B cell (primary cell): ENCODE results near the gene CHIA. TPM values are rescaled to one million over a fixed set of nuclear protein-coding genes. Genes with fewer than 3 reads are reported as not detected.

Experiments
- ATAC-seq: fragments of 200-7000 bp; cut with Tn5 transposase; one replicate; pipeline ENCODE4 v1.10.0; 2021; ENCODE audit warnings: low read depth, mild to moderate bottlenecking, moderate number of reproducible peaks, moderate library complexity
- CTCF ChIA-PET: fragments of 350-600 bp; sonication (Branson Sonifier 250); formaldehyde crosslinking; loops from one replicate; lab custom pipeline; 2021; ENCODE audit warnings: antibody characterized with exemption, inconsistent platforms; lab: Charles Lee
- POLR2A ChIA-PET: fragments of 350-600 bp; sonication (Branson Sonifier 250); formaldehyde crosslinking; loops from one replicate; lab custom pipeline; 2021; ENCODE audit warnings: antibody characterized with exemption; lab: Charles Lee
- DNase-seq: peaks from one replicate; pipeline ENCODE4 v3.0.0; 2013
- H2AFZ ChIP-seq: 2 replicates; pipeline ENCODE4 v1.6.1; 2012; ENCODE audit warnings: mild to moderate bottlenecking, low read depth, low read length; ENCODE audit not compliant: insufficient read depth, poor library complexity, severe bottlenecking
- H3K27ac ChIP-seq, 2 donors: 1 replicate in 1 of 2; 2 replicates in 1 of 2; pipeline ENCODE4 v1.5.1; 2012 to 2013; ENCODE audit warnings: low read length in 2 of 2, mild to moderate bottlenecking in 2 of 2, moderate library complexity in 1 of 2
- H3K27me3 ChIP-seq, 4 experiments: fragments of 200-600 bp in 1 of 4; sonication (generic) in 1 of 4; replicated peaks in 1 of 4; 1 replicate in 2 of 4; 2 replicates in 2 of 4; pipeline versions ENCODE4 v1.6.1 to v1.7.0; 2013 to 2016; ENCODE audit warnings: low read length in 3 of 4, mild to moderate bottlenecking in 2 of 4, mixed read lengths in 1 of 4, moderate library complexity in 1 of 4; ENCODE audit not compliant: insufficient read depth in 4 of 4, control insufficient read depth in 3 of 4; ENCODE audit errors: control extremely low read depth in 1 of 4
- H3K36me3 ChIP-seq, 2 experiments: replicated peaks in 1 of 2; 1 replicate in 1 of 2; 2 replicates in 1 of 2; pipeline versions ENCODE4 v1.6.1 to v1.7.1; 2013; ENCODE audit warnings: low read length in 1 of 2; ENCODE audit not compliant: insufficient read depth in 2 of 2, control insufficient read depth in 1 of 2; ENCODE audit errors: control extremely low read depth in 1 of 2, extremely low read depth in 1 of 2
- H3K4me1 ChIP-seq, 2 donors: fragments of 200-600 bp in 1 of 2; sonication (generic) in 1 of 2; 1 replicate in 1 of 2; 2 replicates in 1 of 2; pipeline versions ENCODE4 v1.5.1 to v1.6.1; 2013 to 2017; ENCODE audit warnings: low read length in 2 of 2; ENCODE audit not compliant: control insufficient read depth in 2 of 2, insufficient read depth in 2 of 2
- H3K4me2 ChIP-seq: replicated peaks from 2 replicates; pipeline ENCODE3; 2012; ENCODE audit warnings: mild to moderate bottlenecking, low read depth, low read length; ENCODE audit not compliant: poor library complexity, severe bottlenecking
- H3K4me3 ChIP-seq, 5 experiments: fragments of 200-600 bp in 1 of 5; sonication (generic) in 1 of 5; 1 replicate in 3 of 5; 2 replicates in 2 of 5; pipeline versions ENCODE4 v1.5.1 to v1.7.0; 2011 to 2016; ENCODE audit warnings: low read length in 4 of 5, mild to moderate bottlenecking in 4 of 5, low read depth in 2 of 5, control low read depth in 1 of 5, moderate library complexity in 1 of 5; ENCODE audit not compliant: insufficient read depth in 1 of 5; ENCODE audit errors: control extremely low read depth in 1 of 5, extremely low read depth in 1 of 5
- H3K79me2 ChIP-seq: fragments of 200-600 bp; sonication (generic); one replicate; pipeline ENCODE4 v1.6.0; 2016; ENCODE audit warnings: low read length; ENCODE audit not compliant: control insufficient read depth, insufficient read depth
- H3K9ac ChIP-seq: fragments of 200-600 bp; sonication (generic); 2 replicates; pipeline ENCODE4 v1.6.1; 2017; ENCODE audit warnings: mild to moderate bottlenecking, low read length, moderate library complexity
- H3K9me3 ChIP-seq, 3 donors: one replicate each; pipeline versions ENCODE4 v1.6.1 to v1.7.1; 2013; ENCODE audit warnings: low read length in 2 of 3; ENCODE audit not compliant: control insufficient read depth in 2 of 3, insufficient read depth in 1 of 3; ENCODE audit errors: control extremely low read depth in 1 of 3
- H4K20me1 ChIP-seq: 2 replicates; pipeline ENCODE4 v1.6.0; 2012; ENCODE audit warnings: mild to moderate bottlenecking, low read length; ENCODE audit not compliant: insufficient read depth, control insufficient read depth, poor library complexity, severe bottlenecking
- H3K27ac Mint-ChIP-seq: one replicate; pipeline ENCODE4 v1.8.0; 2021; ENCODE audit warnings: mixed read lengths
- H3K27me3 Mint-ChIP-seq: one replicate; pipeline ENCODE4 v1.8.0; 2021; ENCODE audit warnings: mixed read lengths
- H3K4me1 Mint-ChIP-seq: one replicate; pipeline ENCODE4 v1.8.0; 2021; ENCODE audit warnings: mixed read lengths
- H3K4me3 Mint-ChIP-seq: one replicate; pipeline ENCODE4 v1.8.0; 2021; ENCODE audit warnings: mixed read lengths
- H3K9me3 Mint-ChIP-seq: one replicate; pipeline ENCODE4 v1.8.0; 2022; ENCODE audit warnings: mixed read lengths; ENCODE audit not compliant: insufficient read depth
- CTCF ChIP-seq: fragments of 200-600 bp; IDR thresholded peaks from one replicate; pipeline ENCODE4 v1.8.0; 2022; ENCODE audit warnings: antibody characterized with exemption, mild to moderate bottlenecking
- EZH2 ChIP-seq: IDR thresholded peaks from 2 replicates; pipeline ENCODE4 v1.6.1; 2012; ENCODE audit warnings: borderline replicate concordance, low read depth, mild to moderate bottlenecking, moderate library complexity, low read length; ENCODE audit not compliant: insufficient read depth, poor library complexity, severe bottlenecking
- WGBS: methylation state at CpG from one replicate; pipeline ENCODE4 v1.1.5; 2013; ENCODE audit warnings: missing lambda C conversion rate; ENCODE audit not compliant: insufficient coverage; 5-methylcytosine and 5-hydroxymethylcytosine counted together
- intact Hi-C: fragments of 100-400 bp; cut with micrococcal nuclease; formaldehyde crosslinking; loops from one replicate; pipeline ENCODE4 v1.10.0; 2022
- polyA plus RNA-seq: library from polyadenylated mRNA; depleted of rRNA; stranded (reverse); fragments of >200 nt; gene quantifications from 2 replicates; pipeline ENCODE4 v1.2.3, GENCODE V29; 2012
- total RNA-seq, 2 donors: library from RNA; stranded (reverse); fragments of 120-200 nt in 1 of 2; gene quantifications; 1 replicate in 1 of 2; 2 replicates in 1 of 2; pipeline versions ENCODE4 v1.2.3 to v1.2.4, GENCODE V29; 2013 to 2022

CHIA gene
- total and polyA plus RNA-seq, 2 donors (not counting 1 experiment from before 2014, with no cell fraction given), result not detected

GRCh38 chr1:111242805-111243523 is 47.7 kb upstream of the CHIA start:
- POLR2A ChIA-PET, result no interaction called here
- 45% methylated on average over 2 of the region's 4 CpGs for WGBS
- H3K9me3 ChIP-seq, result no peaks in the 10 kb centered on the region
- H3K27me3 Mint-ChIP-seq, result no peaks in the 10 kb centered on the region
- H3K27ac ChIP-seq, result no peak overlapping the region
- H3K4me3 Mint-ChIP-seq, result no peak overlapping the region
- TF ChIP-seq EZH2 (no peak), CTCF (no peak)
- no peak for DNase-seq
- CTCF ChIA-PET, result interaction anchor here (1.4 kb wide), 1 partner anchor 157 kb away, joined by 3 read pairs; no protein-coding TSS in a partner anchor
- H3K79me2 ChIP-seq, result no peaks in the 10 kb centered on the region
- no peak overlapping the region for H3K4me2 ChIP-seq
- peaks cover 1 to 43% of the 10 kb centered on the region in 2 experiments for H3K36me3 ChIP-seq
- peak overlapping the region; percentile 59 for H3K27ac Mint-ChIP-seq
- intact Hi-C loops, result no loop called here
- no peak overlapping the region for H3K4me3 ChIP-seq
- H2AFZ ChIP-seq, result no peak overlapping the region
- ATAC-seq, result no peak
- no peaks in the 10 kb centered on the region for H3K27me3 ChIP-seq
- H4K20me1 ChIP-seq, result no peaks in the 10 kb centered on the region
- no peaks in the 10 kb centered on the region for H3K4me1 Mint-ChIP-seq
- H3K9ac ChIP-seq, result no peak overlapping the region
- H3K4me1 ChIP-seq, result no peaks in the 10 kb centered on the region
- H3K9me3 Mint-ChIP-seq, result no peaks in the 10 kb centered on the region

- H3K4me1 ChIP-seq, result no peaks in the 10 kb centered on the region
- Mint-ChIP-seq H3K27me3 (no peaks in the 10 kb centered on the region), H3K4me3 (no peak overlapping the region), H3K27ac (no peak overlapping the region), H3K9me3 (no peaks in the 10 kb centered on the region), H3K4me1 (no peaks in the 10 kb centered on the region)
- H3K27me3 ChIP-seq, result no peaks in the 10 kb centered on the region
- no peak overlapping the region for H3K9ac ChIP-seq
- H2AFZ ChIP-seq, result no peak overlapping the region
- intact Hi-C loops, result no loop called here
- POLR2A ChIA-PET, result no interaction called here
- WGBS, result 95% methylated on average over 4 of the region's 5 CpGs
- DNase-seq, result no peak
- CTCF ChIA-PET, result no interaction called here
- no peak for ATAC-seq
- H3K36me3 ChIP-seq, result peaks cover 0 to 13% of the 10 kb centered on the region in 2 experiments
- no peaks in the 10 kb centered on the region for H4K20me1 ChIP-seq
- H3K4me3 ChIP-seq, result no peak overlapping the region
- H3K79me2 ChIP-seq, result no peaks in the 10 kb centered on the region
- no peaks in the 10 kb centered on the region for H3K9me3 ChIP-seq
- H3K27ac ChIP-seq, result no peak overlapping the region
- TF ChIP-seq EZH2, result no peak
- TF ChIP-seq CTCF, result no peak
- no peak overlapping the region for H3K4me2 ChIP-seq
Measured at GRCh38 chr1:111247125-111247838, 43.4 kb upstream of the CHIA start.
